ENCODE data around the gene APOBEC2.
A peak's percentile ranks its signal among the peaks of the same experiment; 100 is the strongest.
"Not testable (repeated sequence)": the region's sequence is repeated elsewhere in the genome, so short reads cannot be mapped to it uniquely, and the experiment has no call there.

APOBEC2 gene

DNA sequence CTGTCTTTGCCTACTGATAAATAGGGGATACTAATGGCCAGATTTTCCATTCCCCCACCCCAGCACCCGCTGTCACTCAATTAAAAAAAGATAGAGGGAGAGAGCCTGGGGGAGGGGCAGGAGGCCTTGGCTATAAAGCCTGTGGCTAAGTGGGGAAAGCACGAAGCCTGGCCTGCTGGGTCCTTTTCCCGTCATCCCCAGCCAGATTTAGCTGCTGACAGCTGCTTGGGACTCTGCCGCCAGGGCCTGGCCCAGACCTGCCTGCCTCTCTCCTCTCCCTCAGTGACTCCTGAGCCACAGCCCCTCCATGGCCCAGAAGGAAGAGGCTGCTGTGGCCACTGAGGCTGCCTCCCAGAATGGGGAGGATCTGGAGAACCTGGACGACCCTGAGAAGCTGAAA, at the start of gene APOBEC2:
TSS of gene APOBEC2 (plus strand) at position 162 of the 400 bp plus-strand sequence. CDS start at position 308, 146 bp downstream.
- no peak for DNase-seq (ENCODE audit: low read depth)

- DNase-seq (ENCODE audit: low read depth), result peak; percentile 32
Measured at GRCh38 chr6:41006217-41006616, 46.8 kb upstream of the APOBEC2 start.

DNA sequence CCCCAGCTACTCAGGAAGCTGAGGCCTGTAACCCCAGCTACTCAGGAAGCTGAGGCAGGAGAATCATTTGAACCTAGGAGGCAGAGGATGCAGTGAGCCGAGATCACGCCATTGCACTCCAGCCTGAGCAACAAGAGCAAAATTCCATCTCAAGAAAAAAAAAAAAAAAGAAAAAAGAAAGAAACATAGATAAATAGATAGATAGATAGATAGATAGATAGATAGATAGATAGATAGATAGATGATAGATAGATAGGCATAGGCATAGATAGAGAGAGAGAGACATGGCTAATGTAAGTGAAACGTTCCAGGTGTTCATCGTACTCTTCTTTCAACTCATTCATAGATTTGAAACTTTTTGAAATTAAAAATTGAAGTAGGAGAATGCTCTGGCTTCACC, 46.0 kb upstream of the APOBEC2 start:
- DNase-seq (ENCODE audit: low read depth), result not testable (repeated sequence)

GRCh38 chr6:41008011-41008410, 45.0 kb upstream of the APOBEC2 start:
- no peak for DNase-seq (ENCODE audit: low read depth)

GRCh38 chr6:41009669-41010068, 43.3 kb upstream of the APOBEC2 start:
- DNase-seq (ENCODE audit: low read depth), result no peak

DNA sequence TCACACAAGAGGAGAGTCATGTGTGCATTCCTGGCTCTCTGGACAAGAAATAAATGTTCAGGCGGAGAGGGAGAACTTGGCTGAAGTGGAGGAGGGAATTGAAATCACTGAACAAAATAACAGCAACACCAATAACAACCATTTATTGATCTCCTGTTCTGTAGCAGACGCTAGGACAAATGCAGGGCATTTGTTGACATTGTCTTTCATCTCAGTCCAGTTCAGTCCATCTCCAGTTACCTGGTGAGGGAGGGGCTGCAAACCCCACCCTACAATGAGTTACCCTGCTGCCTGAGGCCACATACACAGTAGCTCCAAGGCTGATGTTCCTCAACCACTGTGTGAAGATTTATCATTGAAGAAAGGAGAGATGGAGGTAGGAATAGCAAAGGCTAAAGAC, 41.3 kb upstream of the APOBEC2 start:
- no peak for DNase-seq (ENCODE audit: low read depth)

GRCh38 chr6:41013466-41014153, 39.4 kb upstream of the APOBEC2 start:
- no peak for DNase-seq (ENCODE audit: low read depth)

DNA sequence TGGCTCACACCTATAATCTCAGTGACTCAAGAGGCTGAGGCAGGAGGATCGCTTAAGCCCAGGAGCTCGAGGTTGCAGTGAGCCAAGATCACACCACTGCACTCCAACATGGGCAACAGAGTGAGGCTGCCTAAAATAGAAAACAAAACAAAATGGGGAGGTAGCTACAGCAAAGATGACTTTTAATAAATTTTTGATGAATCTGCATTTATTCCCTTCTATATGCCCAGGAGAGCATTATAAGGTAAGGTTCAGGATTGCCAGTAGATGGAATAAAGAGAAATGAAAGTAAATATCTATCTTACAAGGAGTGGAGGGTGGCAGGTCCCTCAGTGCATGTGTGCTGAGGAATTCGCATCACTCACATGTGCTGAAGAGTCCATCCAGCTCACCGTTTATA, 38.2 kb upstream of the APOBEC2 start:
- DNase-seq (ENCODE audit: low read depth), result no peak

DNA sequence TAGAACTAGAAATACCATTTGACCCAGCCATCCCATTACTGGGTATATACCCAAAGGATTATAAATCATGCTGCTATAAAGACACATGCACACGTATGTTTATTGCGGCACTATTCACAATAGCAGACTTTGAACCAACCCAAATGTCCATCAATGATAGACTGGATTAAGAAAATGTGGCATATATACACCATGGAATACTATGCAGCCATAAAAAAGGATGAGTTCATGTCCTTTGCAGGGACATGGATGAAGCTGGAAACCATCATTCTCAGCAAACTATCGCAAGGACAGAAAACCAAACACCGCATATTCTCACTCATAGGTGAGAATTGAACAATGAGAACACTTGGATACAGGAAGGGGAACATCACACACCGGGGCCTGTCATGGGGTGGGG, 37.1 kb upstream of the APOBEC2 start:
- not testable (repeated sequence) for DNase-seq (ENCODE audit: low read depth)

DNA sequence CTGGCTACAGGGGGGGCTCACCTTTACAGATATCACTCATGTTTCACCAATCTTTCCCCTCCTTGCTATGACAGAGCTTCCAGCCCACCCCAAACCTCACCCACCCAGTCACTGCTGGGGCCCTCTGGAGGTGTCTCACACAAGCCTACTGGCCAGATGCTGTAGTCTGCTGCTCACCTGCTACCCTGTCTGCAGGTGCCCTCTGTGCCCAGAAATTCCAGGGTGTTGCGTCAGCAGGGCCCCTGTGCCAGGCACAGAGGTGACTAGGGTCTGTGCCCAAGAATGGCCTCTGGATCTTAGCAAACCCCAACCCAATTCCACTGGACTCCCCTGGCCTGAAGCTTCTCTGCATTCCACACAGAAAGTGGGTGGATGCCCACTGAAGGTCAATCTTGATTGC, 35.3 kb upstream of the APOBEC2 start:
- no peak for DNase-seq (ENCODE audit: low read depth)

- DNase-seq (ENCODE audit: low read depth), result peak; percentile 13
Measured at GRCh38 chr6:41021832-41022231, 31.2 kb upstream of the APOBEC2 start.

GRCh38 chr6:41022294-41022693, 30.7 kb upstream of the APOBEC2 start:
- peak; percentile 30 for DNase-seq (ENCODE audit: low read depth)

- no peak for DNase-seq (ENCODE audit: low read depth)
Measured at GRCh38 chr6:41023114-41023513, 29.9 kb upstream of the APOBEC2 start.

DNA sequence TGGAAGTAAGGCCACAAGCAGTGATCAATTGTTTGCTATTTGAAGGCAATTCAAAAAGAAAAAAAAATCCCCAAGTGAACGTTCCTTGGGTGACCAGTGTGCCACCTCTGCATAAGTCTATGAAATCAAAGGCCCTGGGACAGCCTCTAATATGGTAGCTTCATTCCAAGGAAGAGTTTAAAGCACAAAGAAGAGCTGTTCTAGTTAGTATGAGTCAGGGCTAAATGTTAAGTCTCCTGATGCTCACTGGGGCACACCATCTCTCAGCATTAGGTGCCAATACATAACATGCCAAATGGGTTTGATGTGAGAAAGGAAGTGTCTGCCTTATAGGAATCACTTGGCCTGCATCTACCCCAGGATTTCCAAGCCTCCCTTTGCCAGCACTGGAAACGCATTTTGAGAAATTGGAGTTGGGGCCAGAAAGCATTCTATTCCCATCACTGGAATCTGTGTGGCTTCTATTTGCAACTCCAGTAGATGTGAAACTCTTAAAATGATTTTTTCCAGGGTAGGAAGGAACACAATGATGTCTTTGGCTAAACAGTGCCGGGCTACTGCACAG, 27.0 kb upstream of the APOBEC2 start:
- no peak for DNase-seq (ENCODE audit: low read depth)

DNA sequence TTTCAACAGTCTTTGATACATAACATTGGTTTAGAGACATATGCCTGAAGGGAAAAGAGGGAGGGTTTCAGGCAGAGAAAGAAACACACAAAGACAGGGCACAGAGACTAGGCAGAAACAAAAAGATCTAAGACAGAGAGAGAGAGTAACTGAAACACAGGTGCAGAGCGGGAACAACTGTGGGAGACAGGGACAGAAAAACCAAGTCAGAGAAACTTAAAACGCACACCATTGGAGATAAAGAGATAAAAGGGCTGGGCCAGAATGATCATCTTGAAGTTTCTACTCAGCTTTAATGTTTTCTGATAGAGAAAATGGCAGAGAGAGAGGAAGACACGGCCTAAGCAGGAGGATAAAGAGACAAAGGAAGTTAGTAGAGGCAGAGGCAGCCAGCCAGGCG, 25.8 kb upstream of the APOBEC2 start:
- DNase-seq (ENCODE audit: low read depth), result no peak

DNA sequence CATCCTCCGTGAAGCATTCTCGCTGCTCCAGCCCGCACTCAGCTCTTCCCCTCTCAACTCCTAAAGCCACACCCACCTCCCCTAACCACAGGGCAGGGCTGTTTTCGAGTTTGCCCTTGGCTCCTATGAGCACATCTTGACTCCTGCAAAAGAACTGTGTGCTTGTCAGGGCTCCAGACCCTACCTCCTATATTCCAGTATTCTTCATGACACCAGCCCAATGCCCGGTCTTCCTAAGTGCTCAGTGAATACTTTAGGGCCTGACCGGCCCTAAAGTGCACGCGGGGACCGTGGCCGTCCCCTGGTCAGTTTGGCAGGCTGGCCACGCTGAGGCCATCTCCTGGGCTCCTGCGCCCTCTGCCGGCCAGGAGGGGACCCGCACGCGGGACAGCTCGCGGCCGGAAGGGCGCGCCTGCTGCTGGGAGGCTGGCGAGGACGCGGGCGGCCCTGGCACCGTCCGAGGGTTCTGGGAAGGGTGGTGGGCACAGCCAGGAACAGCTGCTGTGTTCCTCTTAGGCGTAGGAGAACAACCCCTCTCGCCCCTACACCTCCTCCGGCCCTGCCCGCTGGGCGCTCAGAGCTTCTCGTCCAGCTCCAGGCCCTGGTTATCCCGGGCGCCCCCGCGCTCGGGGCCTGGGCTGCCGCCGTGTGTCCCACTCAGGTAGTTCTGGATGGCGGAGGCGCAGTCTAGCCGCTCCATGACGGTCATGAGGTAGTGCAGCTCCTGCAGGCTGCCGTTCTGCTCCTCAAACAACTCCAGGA, 25.0 kb upstream of the APOBEC2 start:
- peak; percentile 51 for DNase-seq (ENCODE audit: low read depth)

- DNase-seq (ENCODE audit: low read depth), result no peak
Measured at GRCh38 chr6:41028561-41029412, 24.2 kb upstream of the APOBEC2 start.

DNA sequence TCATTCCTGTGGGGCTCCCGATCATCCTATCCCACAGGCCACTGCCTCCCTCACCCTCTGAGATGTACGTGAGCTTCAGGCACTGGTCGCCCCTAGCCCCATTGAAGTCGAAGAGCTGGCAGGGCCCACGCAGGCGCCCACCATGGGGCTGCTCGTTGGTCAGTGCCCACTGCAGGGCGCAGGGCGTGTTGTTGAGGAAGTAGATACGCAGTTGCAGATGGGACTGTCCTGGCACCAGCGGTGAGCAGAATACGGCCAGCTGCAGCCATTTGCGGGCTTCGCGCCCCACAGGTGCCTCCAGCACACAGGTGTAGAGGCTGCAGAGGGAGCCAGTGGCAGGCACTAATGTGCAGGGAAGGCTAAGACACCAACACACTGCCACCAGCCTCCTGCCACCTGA, 20.2 kb upstream of the APOBEC2 start:
- DNase-seq (ENCODE audit: low read depth), result no peak

GRCh38 chr6:41033776-41034175, 19.2 kb upstream of the APOBEC2 start:
- DNase-seq (ENCODE audit: low read depth), result no peak

DNA sequence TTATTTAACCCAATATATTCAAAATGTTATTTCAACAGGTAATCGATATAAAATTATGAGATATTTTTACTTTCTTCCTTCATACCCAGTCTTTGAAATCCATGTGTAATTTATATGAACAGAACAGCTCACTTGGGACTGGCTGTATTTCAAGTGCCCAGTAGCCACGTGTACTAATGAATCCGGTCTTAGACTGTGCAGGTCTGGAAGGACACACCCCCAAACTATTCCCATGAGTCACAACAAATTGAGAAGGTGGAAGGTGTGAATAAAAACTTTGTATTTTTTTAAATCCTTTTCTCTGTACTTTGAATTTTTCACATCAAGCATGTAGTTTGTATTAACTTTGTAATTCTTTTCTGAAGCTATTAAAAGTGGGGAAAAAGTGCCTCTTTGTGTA, 16.8 kb upstream of the APOBEC2 start:
- DNase-seq (ENCODE audit: low read depth), result no peak

DNA sequence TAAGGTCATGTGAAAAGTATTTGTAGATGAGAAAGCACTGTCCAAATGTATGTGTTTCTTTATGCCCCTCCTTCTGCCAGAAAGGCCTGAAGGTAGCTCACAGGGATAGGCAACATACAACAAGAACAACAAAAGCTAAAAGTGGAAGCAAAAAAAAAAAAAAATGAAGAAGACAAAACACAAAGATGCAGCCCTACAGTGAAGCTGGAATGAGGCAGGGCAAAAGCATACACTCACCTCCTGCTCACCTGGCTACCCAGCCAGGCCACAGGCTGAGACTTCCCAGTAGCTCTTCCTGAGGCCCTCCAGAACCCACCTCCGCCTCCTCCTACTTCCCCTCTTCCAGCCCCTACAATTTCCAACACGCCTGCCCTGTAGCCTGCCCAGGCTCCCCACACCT, 16.4 kb upstream of the APOBEC2 start:
- no peak for DNase-seq (ENCODE audit: low read depth)

All from fibroblast of the conjunctiva (primary cell).